Measurements from ENCODE around the gene MEGF11.

DNA sequence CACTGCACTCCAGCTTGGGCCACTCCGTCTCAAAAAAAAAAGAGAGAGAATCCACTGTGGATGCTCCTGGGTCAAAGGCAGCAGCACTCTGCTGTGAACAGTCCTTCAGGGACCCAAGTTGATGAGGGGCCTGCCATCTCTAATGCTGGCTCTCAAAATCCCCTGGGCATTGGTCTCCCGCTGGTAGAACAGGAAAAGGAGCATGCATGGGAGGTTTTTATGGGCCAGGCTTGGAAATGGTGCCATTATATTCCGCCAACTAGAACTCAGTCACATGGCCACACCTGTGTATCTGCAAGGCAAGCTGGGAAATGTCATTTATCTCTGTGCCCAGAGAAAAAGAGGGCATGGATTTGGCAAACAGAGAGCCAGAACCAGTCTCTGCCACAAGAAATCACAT lies 36.5 kb upstream of the MEGF11 start:
- TF ChIP-seq, protein P1, sequence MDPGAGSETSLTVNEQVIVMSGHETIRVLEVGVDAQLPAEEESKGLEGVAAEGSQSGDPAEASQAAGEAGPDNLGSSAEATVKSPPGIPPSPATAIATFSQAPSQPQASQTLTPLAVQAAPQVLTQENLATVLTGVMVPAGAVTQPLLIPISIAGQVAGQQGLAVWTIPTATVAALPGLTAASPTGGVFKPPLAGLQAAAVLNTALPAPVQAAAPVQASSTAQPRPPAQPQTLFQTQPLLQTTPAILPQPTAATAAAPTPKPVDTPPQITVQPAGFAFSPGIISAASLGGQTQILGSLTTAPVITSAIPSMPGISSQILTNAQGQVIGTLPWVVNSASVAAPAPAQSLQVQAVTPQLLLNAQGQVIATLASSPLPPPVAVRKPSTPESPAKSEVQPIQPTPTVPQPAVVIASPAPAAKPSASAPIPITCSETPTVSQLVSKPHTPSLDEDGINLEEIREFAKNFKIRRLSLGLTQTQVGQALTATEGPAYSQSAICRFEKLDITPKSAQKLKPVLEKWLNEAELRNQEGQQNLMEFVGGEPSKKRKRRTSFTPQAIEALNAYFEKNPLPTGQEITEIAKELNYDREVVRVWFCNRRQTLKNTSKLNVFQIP (CRISPR knock-in tag; IDR thresholded peaks at IDR 0.05; ENCODE audit: borderline replicate concordance, low read depth): no peak
- TF ChIP-seq, protein P2, sequence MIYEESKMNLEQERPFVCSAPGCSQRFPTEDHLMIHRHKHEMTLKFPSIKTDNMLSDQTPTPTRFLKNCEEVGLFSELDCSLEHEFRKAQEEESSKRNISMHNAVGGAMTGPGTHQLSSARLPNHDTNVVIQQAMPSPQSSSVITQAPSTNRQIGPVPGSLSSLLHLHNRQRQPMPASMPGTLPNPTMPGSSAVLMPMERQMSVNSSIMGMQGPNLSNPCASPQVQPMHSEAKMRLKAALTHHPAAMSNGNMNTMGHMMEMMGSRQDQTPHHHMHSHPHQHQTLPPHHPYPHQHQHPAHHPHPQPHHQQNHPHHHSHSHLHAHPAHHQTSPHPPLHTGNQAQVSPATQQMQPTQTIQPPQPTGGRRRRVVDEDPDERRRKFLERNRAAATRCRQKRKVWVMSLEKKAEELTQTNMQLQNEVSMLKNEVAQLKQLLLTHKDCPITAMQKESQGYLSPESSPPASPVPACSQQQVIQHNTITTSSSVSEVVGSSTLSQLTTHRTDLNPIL (CRISPR knock-in tag; IDR thresholded peaks at IDR 0.05; ENCODE audit: low read depth): no peak
- no peak for TF ChIP-seq ARNTL (CRISPR knock-in tag; IDR thresholded peaks at IDR 0.05; ENCODE audit: borderline replicate concordance, low read depth)
